NCI-H1694 treated with DMSO at 0.1 percent for 48 hours (cell line): Measurements from ENCODE around the gene ENDOV.

Experiments used
- DNase-seq: peaks from one replicate; lab custom pipeline; 2025; lab: John Stamatoyannopoulos, UW

ENDOV gene

GRCh38 chr17:80414803-80415625 is at the start of gene ENDOV:
ENDOV (plus strand) TSS chr17:80415167; CDS start chr17:80415195, 28 bp downstream.
- peak; percentile 78 for DNase-seq

- DNase-seq: no peak
Measured at GRCh38 chr17:80365983-80366382, 49.0 kb upstream of the ENDOV start.

GRCh38 chr17:80367503-80367902 is 47.5 kb upstream of the ENDOV start:
- DNase-seq: no peak

- DNase-seq: no peak
Measured at GRCh38 chr17:80371196-80371595, 43.8 kb upstream of the ENDOV start.

GRCh38 chr17:80372456-80372855 is 42.5 kb upstream of the ENDOV start:
- DNase-seq: no peak

GRCh38 chr17:80372922-80373570 is 41.9 kb upstream of the ENDOV start:
- DNase-seq: no peak

GRCh38 chr17:80374039-80374731 is 40.8 kb upstream of the ENDOV start:
- no peak for DNase-seq

- DNase-seq: no peak
Measured at GRCh38 chr17:80374732-80375585, 40.0 kb upstream of the ENDOV start.

- DNase-seq: no peak
Measured at GRCh38 chr17:80376531-80376930, 38.4 kb upstream of the ENDOV start.

GRCh38 chr17:80377798-80378197 is 37.2 kb upstream of the ENDOV start:
- no peak for DNase-seq

GRCh38 chr17:80379348-80379747 is 35.6 kb upstream of the ENDOV start:
- no peak for DNase-seq

GRCh38 chr17:80380068-80380467 is 34.9 kb upstream of the ENDOV start:
- no peak for DNase-seq

GRCh38 chr17:80380555-80381002 is 34.4 kb upstream of the ENDOV start:
- no peak for DNase-seq

- no peak for DNase-seq
Measured at GRCh38 chr17:80381416-80381923, 33.5 kb upstream of the ENDOV start.

- DNase-seq: no peak
Measured at GRCh38 chr17:80382446-80382845, 32.5 kb upstream of the ENDOV start.

- DNase-seq: no peak
Measured at GRCh38 chr17:80382956-80383355, 32.0 kb upstream of the ENDOV start.

GRCh38 chr17:80384078-80384960 is 30.6 kb upstream of the ENDOV start:
- DNase-seq: no peak

- no peak for DNase-seq
Measured at GRCh38 chr17:80385046-80385445, 29.9 kb upstream of the ENDOV start.

GRCh38 chr17:80386341-80386740 is 28.6 kb upstream of the ENDOV start:
- no peak for DNase-seq

GRCh38 chr17:80387071-80387470 is 27.9 kb upstream of the ENDOV start:
- DNase-seq: no peak

GRCh38 chr17:80388175-80388574 is 26.8 kb upstream of the ENDOV start:
- no peak for DNase-seq
